ENCODE measurements around the gene TMEM134.

Gene TMEM134

GRCh38 chr11:67464411-67465188, 4.5 kb downstream of the TMEM134 start:
- peak; percentile 95 for DNase-seq
- peak overlapping the region; percentile 72 for H3K4me3 ChIP-seq (ENCODE audit: low read depth, low read length)
- no peaks in the 10 kb centered on the region for H3K36me3 ChIP-seq
- H3K27me3 ChIP-seq, result no peaks in the 10 kb centered on the region
- H3K9me3 ChIP-seq, result no peaks in the 10 kb centered on the region
- no peak for TF ChIP-seq CTCF (IDR thresholded peaks at IDR 0.05; ENCODE audit: low read depth, low read length)
- peaks cover 8% of the 10 kb centered on the region for H3K4me1 ChIP-seq

- H3K4me1 ChIP-seq, result peaks cover 8% of the 10 kb centered on the region
- H3K36me3 ChIP-seq, result no peaks in the 10 kb centered on the region
- no peaks in the 10 kb centered on the region for H3K9me3 ChIP-seq
- no peak for TF ChIP-seq CTCF (IDR thresholded peaks at IDR 0.05; ENCODE audit: low read depth, low read length)
- DNase-seq, result peak; percentile 90
- H3K27me3 ChIP-seq, result no peaks in the 10 kb centered on the region
- peak overlapping the region; percentile 72 for H3K4me3 ChIP-seq (ENCODE audit: low read depth, low read length)
Measured at GRCh38 chr11:67463680-67464410, 5.2 kb downstream of the TMEM134 start.

GRCh38 chr11:67463186-67463585, 5.9 kb downstream of the TMEM134 start:
- H3K27me3 ChIP-seq, result no peaks in the 10 kb centered on the region
- H3K9me3 ChIP-seq, result no peaks in the 10 kb centered on the region
- no peak overlapping the region for H3K4me3 ChIP-seq (ENCODE audit: low read depth, low read length)
- H3K36me3 ChIP-seq, result no peaks in the 10 kb centered on the region
- no peak for TF ChIP-seq CTCF (IDR thresholded peaks at IDR 0.05; ENCODE audit: low read depth, low read length)
- peaks cover 8% of the 10 kb centered on the region for H3K4me1 ChIP-seq
- DNase-seq, result no peak

GRCh38 chr11:67458266-67458665, 10.8 kb downstream of the TMEM134 start:
- DNase-seq, result no peak
- no peaks in the 10 kb centered on the region for H3K36me3 ChIP-seq
- H3K4me3 ChIP-seq (ENCODE audit: low read depth, low read length), result no peak overlapping the region
- no peak for TF ChIP-seq CTCF (IDR thresholded peaks at IDR 0.05; ENCODE audit: low read depth, low read length)
- no peaks in the 10 kb centered on the region for H3K4me1 ChIP-seq
- H3K9me3 ChIP-seq, result no peaks in the 10 kb centered on the region
- no peaks in the 10 kb centered on the region for H3K27me3 ChIP-seq

GRCh38 chr11:67457453-67457852, 11.6 kb downstream of the TMEM134 start:
- no peak for DNase-seq
- no peak for TF ChIP-seq CTCF (IDR thresholded peaks at IDR 0.05; ENCODE audit: low read depth, low read length)
- H3K4me1 ChIP-seq, result no peaks in the 10 kb centered on the region

More at GRCh38 chr11:67457453-67457852, 11.6 kb downstream of the TMEM134 start:
- no peaks in the 10 kb centered on the region for H3K27me3 ChIP-seq
- no peaks in the 10 kb centered on the region for H3K9me3 ChIP-seq
- H3K4me3 ChIP-seq (ENCODE audit: low read depth, low read length), result no peak overlapping the region
- no peaks in the 10 kb centered on the region for H3K36me3 ChIP-seq

Data from BE2C (cell line).